Cardiac fibroblast (primary cell): ENCODE data around the gene STX8.

ENCODE experiments used
- DNase-seq, 2 donors: peaks; one replicate each; pipeline versions ENCODE4 v3.0.0 to v3.0.0-alpha.2; 2010; ENCODE audit warnings: low read depth in 2 of 2
- H3K4me3 ChIP-seq, 2 donors: replicated peaks in 1 of 2; 1 replicate in 1 of 2; 2 replicates in 1 of 2; pipeline ENCODE4 v1.5.1; 2011; ENCODE audit warnings: low read depth in 2 of 2, low read length in 2 of 2, mild to moderate bottlenecking in 2 of 2, moderate library complexity in 1 of 2
- TF ChIP-seq, protein P1 (sequence below): IDR thresholded peaks from one replicate; pipeline ENCODE4 v1.5.1; 2011; ENCODE audit warnings: low read depth, mild to moderate bottlenecking, low read length, inconsistent platforms

The STX8 gene

DNA sequence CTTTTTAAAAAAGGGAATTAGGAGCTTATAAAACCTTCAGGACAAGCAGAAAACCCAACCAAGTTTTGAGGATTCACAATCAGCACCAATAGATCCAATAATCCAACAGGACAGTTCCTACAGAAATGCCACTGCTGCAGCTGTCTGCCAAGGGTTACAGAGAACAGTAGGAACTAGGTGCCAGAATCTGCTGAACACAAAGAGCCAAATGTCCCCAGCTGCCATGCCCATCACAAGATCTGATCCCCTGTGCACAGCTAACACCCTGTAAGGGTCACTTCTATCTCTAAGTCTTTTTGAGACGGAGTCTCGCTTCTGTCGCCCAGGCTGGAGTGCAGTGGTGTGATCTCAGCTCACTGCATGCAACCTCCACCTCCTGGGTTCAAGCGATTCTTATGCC, 262.3 kb downstream of the STX8 start:
- no peak for DNase-seq
- H3K4me3 ChIP-seq: no peak overlapping the region
- TF ChIP-seq, protein P1, sequence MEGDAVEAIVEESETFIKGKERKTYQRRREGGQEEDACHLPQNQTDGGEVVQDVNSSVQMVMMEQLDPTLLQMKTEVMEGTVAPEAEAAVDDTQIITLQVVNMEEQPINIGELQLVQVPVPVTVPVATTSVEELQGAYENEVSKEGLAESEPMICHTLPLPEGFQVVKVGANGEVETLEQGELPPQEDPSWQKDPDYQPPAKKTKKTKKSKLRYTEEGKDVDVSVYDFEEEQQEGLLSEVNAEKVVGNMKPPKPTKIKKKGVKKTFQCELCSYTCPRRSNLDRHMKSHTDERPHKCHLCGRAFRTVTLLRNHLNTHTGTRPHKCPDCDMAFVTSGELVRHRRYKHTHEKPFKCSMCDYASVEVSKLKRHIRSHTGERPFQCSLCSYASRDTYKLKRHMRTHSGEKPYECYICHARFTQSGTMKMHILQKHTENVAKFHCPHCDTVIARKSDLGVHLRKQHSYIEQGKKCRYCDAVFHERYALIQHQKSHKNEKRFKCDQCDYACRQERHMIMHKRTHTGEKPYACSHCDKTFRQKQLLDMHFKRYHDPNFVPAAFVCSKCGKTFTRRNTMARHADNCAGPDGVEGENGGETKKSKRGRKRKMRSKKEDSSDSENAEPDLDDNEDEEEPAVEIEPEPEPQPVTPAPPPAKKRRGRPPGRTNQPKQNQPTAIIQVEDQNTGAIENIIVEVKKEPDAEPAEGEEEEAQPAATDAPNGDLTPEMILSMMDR: no peak

DNA sequence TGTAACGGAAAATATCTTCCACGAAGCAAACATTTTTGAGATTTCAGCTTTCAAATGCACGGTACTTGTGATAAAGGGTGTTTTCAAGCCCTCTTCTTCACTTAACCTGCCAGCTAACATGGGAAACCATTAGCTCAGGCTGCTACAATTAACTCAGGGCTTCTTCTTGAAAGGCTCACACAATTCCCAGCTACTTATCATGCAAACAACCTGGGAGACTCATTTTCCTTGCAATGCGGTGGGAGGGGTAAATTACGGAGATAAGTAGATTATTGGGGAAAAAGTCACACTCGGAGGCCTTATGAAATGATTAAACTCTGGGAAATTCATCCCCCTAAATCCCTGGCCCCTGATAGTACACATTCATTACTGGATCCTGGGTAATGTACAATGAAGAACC, 266.4 kb downstream of the STX8 start:
- DNase-seq: no peak
- no peak overlapping the region for H3K4me3 ChIP-seq
- TF ChIP-seq, protein P1: no peak

DNA sequence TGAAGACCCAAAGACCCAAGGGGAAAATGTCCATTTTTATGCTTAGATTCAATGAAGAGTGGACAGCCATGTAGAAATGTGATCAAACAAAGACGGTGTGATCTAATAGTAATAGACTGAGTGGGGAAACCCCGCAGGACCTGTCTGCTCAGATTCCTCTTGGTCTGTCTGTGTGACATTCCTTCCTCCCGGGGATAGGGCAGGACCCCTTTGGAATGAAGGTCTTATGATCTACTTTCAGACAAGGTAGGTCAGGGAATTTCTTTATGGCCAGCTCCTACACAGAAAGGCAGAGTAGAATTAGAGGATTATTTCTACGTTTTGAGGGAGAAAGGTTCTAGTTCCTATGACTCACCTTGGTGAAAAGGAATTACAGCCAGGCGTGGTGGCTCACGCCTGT, 267.6 kb downstream of the STX8 start:
- TF ChIP-seq, protein P1: no peak
- no peak for DNase-seq
- H3K4me3 ChIP-seq: no peak overlapping the region

DNA sequence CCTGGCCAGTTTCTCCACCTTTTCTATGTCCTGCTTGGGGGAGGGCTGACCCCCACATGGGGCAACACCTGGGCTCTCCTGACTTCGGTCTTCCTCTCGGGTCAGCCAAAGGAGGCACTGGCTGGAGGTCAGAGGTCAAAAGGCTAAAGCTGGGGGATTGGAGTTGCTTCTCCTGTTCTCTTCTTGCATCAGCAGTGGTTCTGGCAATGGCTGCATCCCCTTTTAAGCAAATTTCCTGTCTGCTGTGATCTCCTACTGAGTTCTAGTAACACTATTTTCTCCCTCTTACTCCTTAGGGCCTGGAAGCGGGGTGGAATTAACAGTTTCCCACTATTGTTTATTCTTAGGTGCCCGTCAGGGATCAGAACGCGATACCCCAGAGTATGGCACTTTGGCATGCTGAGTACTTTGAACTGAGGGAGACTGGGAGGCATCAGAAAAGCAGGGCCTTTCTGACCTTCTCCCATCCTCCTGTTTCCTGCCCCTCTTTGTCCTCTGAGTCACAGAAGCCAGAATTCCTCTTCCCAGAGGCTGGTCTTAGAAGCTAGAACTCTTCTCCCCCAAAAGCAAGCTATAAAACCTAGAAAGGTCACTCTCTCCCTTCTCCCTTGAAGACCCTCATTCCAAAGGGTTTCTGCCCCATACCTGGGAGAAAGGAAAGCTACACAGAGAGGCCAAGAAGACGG, 268.2 kb downstream of the STX8 start:
- TF ChIP-seq, protein P1: no peak
- DNase-seq: peak; percentile 16 to 19
- no peak overlapping the region for H3K4me3 ChIP-seq

DNA sequence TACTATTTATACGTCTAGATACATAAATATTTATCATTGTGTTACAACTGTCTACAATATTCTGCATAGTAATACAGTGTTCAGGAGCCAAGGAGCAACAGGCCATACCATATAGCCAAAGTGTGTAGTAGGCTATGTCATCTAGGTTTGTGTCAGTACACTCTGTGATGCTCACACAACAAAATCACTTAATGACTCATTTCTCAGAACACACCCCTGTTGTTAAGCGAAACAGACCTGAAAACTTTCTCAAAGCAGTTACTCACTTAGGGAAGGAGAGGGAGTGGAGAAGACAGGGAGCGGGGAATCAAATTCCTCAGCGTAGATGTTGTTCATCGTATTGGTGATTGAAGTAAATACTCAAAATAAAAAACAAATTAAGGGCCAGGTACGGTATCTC, 269.5 kb downstream of the STX8 start:
- DNase-seq: peak in 1 of 2 donors; percentile 27
- H3K4me3 ChIP-seq: no peak overlapping the region
- TF ChIP-seq, protein P1: no peak

DNA sequence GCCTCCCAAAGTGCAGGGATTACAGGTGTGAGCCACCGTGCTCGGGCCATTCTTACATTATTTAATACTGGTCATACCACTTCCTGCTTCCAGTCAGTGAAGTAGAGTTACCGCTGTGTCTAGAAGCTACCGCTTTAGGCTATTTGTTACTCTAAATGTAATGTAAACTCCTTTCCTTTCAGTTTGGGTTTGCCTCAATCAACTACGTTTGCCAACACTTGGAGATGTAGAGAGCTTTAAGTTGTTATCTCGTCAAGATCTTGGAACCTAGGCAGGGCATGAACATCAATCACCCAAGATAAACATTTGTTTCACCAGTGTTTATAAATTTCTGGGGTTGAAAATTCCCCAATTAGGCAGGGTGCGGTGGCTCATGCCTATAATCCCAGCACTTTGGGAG, 275.9 kb downstream of the STX8 start:
- TF ChIP-seq, protein P1: no peak
- DNase-seq: no peak
- H3K4me3 ChIP-seq: no peak overlapping the region

DNA sequence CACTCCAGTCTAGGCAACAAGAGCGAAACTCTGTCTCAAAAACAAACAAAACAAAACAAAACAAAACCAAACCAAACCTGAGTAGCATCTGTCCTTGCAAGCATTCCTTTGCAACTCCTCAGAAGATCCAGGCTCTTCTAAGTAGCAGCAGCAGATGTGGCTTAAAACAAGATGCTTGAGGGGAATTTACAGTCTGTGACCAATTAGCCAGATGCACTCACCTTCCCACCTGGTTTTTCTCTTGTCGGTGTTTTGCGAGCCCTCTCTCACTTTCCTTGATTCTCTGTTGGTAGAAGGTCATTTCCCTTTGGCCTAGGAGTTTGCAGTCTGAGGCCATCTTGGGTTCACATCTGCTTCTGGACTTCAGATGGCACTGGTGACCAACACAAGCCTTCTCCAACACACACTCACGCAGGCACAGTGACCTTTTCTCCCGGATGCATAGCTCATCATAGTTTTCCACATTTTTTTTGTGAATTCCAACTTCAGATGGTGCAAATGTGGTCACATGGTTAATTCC, 276.8 kb downstream of the STX8 start:
- no peak overlapping the region for H3K4me3 ChIP-seq
- no peak for DNase-seq
- TF ChIP-seq, protein P1: no peak
